ENCODE measurements around the gene PCDHB13.
"Not testable (repeated sequence)": the region's sequence is repeated elsewhere in the genome, so short reads cannot be mapped to it uniquely, and the experiment has no call there.

Gene PCDHB13

DNA sequence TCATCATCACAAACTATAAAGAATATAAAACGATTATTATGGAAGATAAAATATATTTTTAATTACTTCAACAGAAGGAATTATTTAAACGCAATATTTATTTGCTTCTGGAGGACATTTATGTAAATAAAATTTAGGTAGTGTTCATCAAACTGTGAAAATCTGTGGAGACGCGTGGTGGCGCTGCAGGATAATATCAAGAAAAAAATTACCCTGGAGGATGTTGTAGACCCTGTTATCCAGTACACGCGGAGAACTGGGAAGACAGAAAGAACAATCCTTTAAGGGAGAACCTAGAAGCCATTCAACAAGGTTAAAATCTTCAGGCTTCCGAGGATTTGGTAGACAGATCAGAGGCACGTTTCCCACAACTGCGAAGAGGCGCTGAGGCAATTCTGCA lies 5.2 kb upstream of the PCDHB13 start, which contains the start of gene PCDHB12:
PCDHB12 (plus strand) TSS at position 242 of the 400 bp plus-strand sequence. CDS start 189 bp downstream, outside the sequence.
- no peak for DNase-seq

DNA sequence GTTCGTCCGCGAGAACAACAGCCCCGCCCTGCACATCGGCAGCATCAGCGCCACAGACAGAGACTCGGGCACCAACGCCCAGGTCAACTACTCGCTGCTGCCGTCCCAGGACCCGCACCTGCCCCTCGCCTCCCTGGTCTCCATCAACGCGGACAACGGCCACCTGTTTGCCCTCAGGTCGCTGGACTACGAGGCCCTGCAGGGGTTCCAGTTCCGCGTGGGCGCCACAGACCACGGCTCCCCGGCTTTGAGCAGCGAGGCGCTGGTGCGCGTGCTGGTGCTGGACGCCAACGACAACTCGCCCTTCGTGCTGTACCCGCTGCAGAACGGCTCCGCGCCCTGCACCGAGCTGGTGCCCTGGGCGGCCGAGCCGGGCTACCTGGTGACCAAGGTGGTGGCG lies 3.4 kb upstream of the PCDHB13 start:
- not testable (repeated sequence) for DNase-seq

DNA sequence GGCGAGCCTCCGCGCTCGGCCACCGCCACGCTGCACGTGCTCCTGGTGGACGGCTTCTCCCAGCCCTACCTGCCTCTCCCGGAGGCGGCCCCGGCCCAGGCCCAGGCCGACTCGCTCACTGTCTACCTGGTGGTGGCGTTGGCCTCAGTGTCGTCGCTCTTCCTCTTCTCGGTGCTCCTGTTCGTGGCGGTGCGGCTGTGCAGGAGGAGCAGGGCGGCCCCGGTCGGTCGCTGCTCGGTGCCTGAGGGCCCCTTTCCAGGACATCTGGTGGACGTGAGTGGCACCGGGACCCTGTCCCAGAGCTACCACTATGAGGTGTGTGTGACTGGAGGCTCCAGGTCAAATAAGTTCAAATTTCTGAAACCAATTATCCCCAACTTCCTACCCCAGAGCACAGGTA lies 2.9 kb upstream of the PCDHB13 start:
- not testable (repeated sequence) for DNase-seq

DNA sequence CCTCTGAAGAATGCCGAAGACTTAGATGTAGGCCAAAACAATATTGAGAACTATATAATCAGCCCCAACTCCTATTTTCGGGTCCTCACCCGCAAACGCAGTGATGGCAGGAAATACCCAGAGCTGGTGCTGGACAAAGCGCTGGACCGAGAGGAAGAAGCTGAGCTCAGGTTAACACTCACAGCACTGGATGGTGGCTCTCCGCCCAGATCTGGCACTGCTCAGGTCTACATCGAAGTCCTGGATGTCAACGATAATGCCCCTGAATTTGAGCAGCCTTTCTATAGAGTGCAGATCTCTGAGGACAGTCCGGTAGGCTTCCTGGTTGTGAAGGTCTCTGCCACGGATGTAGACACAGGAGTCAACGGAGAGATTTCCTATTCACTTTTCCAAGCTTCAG lies 864 bp downstream of the PCDHB13 start:
- not testable (repeated sequence) for DNase-seq

DNA sequence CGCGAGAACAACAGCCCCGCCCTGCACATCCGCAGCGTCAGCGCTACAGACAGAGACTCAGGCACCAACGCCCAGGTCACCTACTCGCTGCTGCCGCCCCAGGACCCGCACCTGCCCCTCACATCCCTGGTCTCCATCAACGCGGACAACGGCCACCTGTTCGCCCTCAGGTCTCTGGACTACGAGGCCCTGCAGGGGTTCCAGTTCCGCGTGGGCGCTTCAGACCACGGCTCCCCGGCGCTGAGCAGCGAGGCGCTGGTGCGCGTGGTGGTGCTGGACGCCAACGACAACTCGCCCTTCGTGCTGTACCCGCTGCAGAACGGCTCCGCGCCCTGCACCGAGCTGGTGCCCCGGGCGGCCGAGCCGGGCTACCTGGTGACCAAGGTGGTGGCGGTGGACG lies 1.8 kb downstream of the PCDHB13 start:
- not testable (repeated sequence) for DNase-seq

DNA sequence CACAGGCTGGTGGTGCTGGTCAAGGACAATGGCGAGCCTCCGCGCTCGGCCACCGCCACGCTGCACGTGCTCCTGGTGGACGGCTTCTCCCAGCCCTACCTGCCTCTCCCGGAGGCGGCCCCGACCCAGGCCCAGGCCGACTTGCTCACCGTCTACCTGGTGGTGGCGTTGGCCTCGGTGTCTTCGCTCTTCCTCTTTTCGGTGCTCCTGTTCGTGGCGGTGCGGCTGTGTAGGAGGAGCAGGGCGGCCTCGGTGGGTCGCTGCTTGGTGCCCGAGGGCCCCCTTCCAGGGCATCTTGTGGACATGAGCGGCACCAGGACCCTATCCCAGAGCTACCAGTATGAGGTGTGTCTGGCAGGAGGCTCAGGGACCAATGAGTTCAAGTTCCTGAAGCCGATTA lies 2.3 kb downstream of the PCDHB13 start:
- not testable (repeated sequence) for DNase-seq

DNA sequence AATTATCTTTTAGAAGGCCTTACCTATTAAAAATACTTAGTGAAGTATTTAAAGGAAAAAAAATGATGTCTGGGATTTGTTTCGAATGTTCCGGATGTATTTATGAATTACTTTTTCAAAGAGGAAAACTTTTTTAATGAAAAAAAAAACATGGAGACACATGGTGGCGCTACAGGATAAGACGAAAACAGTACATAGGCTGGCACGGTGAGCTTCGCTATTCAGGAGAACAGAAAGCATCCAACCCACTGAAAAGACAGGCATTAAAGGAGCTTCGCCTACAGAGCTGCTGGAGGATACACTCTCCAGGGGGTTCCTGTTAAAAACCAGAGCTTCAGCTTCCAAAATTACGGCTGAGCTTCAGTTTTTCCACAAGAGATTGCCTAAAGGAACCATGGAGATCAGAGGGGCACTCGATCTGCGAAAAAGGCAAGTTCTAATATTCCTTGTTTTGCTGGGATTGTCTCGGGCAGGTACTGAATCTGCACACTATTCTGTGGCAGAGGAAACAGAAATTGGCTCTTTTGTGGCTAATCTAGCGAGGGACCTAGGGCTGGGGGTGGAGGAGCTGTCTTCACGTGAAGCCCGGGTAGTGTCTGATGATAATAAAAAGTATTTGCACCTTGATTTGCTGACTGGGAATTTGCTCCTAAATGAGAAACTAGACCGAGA lies 9.5 kb downstream of the PCDHB13 start, which contains the start of gene PCDHB14:
PCDHB14 (plus strand) TSS at position 232 of the 672 bp plus-strand sequence; CDS start at position 395, 163 bp downstream.
- no peak for DNase-seq

DNA sequence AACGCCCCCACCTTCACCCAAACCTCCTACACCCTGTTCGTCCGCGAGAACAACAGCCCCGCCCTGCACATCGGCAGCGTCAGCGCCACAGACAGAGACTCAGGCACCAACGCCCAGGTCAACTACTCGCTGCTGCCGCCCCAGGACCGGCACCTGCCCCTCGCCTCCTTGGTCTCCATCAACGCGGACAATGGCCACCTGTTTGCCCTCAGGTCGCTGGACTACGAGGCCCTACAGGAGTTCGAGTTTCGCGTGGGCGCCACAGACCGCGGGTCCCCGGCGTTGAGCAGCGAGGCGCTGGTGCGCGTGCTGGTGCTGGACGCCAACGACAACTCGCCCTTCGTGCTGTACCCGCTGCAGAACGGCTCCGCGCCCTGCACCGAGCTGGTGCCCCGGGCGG lies 11.1 kb downstream of the PCDHB13 start:
- DNase-seq = not testable (repeated sequence)

DNA sequence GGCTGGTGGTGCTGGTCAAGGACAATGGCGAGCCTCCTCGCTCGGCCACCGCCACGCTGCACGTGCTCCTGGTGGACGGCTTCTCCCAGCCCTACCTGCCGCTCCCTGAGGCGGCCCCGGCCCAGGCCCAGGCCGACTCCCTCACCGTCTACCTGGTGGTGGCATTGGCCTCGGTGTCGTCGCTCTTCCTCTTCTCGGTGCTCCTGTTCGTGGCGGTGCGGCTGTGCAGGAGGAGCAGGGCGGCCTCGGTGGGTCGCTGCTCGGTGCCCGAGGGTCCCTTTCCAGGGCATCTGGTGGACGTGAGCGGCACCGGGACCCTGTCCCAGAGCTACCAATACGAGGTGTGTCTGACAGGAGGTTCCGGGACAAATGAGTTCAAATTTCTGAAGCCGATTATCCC lies 11.7 kb downstream of the PCDHB13 start:
- DNase-seq = not testable (repeated sequence)

DNA sequence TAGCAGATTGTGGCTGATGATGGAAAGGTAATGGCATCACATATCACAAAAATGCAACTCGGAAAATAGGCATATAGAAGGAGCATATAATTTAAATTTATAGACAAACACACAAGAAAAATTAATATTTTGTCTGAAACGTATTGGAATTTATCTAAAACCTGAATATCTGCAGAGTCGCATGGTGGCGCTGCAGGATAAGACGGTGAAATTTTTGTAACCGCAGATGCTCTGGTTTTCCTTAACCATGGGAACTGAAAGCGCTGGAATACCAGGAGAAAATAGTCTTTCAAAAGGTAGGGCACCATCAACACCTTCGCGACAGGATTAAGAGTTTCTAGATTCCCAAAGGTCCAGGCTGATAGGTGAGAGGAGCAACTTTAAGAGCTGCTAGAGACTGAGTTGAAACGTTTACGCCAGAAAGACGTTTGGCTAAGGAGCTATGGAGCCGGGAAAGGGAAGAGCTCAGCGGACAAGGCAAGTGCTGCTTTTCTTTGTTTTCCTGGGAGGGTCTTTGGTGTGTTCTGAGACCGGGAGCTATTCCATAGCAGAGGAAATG lies 20.5 kb downstream of the PCDHB13 start:
- no peak for DNase-seq

DNA sequence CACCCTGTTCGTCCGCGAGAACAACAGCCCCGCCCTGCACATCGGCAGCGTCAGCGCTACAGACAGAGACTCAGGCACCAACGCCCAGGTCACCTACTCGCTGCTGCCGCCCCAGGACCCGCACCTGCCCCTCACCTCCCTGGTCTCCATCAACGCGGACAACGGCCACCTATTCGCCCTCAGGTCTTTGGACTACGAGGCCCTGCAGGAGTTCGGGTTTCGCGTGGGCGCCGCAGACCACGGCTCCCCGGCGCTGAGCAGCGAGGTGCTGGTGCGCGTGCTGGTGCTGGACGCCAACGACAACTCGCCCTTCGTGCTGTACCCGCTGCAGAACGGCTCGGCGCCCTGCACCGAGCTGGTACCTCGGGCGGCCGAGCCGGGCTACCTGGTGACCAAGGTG lies 22.2 kb downstream of the PCDHB13 start:
- not testable (repeated sequence) for DNase-seq

DNA sequence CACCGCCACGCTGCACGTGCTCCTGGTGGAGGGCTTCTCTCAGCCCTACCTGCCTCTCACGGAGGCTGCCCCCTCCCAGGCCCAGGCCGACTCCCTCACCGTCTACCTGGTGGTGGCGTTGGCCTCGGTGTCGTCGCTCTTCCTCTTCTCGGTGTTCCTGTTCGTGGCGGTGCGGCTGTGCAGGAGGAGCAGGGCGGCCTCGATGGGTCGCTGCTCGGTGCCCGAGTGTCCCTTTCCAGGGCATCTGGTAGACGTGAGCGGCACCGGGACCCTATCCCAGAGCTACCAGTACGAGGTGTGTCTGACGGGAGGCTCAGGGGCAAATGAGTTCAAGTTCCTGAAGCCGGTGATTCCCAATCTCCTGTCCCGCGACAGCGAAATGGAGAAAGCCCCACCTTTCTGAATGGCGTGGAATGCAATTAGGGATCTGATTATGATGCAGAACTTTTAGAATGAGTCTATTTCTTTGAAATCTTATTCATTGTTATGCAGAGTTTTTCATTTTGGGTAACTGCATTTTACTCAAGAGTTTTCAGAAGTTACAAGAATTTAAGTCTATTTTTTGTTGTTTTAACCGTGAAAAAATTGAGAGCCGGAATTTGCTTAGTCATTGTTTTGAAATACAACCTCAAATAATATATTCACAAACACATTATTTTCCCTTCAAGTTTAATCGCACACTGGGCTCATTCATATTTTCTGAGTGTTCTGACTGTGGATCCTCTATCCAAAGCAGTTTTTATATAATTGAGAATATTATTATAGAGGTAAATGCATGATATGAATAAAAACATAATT lies 23.0 kb downstream of the PCDHB13 start:
- no peak for DNase-seq

DNA sequence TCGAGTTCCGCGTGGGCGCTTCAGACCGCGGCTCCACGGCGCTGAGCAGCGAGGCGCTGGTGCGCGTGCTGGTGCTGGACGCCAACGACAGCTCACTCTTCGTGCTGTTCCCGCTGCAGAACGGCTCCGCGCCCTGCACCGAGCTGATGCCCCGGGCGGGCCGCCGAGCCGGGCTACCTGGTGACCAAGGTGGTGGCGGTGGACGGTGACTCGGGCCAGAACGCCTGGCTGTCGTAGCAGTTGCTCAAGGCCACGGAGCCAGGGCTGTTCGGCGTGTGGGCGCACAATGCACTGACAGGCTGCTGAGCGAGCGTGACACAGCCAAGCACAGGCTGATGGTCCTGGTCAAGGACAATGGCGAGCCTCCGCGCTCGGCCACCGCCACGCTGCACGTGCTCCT lies 27.8 kb downstream of the PCDHB13 start:
- no peak for DNase-seq

DNA sequence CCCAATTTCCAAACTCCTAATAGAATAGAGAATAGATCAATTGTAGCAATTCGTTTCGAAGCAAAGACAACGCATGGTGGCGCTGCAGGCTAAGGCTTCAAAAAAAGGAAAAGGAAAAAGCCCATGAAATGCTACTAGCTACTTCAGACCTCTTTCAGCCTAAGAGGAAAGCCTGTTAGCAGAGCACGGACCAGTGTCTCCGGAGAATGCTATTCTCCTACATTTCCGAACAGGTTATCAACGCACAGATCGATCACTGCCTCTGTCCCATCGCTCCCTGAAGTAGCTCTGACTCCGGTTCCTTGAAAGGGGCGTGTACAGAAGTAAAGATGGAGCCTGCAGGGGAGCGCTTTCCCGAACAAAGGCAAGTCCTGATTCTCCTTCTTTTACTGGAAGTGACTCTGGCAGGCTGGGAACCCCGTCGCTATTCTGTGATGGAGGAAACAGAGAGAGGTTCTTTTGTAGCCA lies 31.6 kb downstream of the PCDHB13 start, which contains the start of gene PCDHB15:
PCDHB15 (plus strand) TSS at position 146 of the 468 bp plus-strand sequence; CDS start at position 330, 184 bp downstream.
- DNase-seq = no peak

DNA sequence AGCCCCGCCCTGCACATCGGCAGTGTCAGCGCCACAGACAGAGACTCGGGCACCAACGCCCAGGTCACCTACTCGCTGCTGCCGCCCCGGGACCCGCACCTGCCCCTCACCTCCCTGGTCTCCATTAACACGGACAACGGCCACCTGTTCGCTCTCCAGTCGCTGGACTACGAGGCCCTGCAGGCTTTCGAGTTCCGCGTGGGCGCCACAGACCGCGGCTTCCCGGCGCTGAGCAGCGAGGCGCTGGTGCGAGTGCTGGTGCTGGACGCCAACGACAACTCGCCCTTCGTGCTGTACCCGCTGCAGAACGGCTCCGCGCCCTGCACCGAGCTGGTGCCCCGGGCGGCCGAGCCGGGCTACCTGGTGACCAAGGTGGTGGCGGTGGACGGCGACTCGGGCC lies 33.3 kb downstream of the PCDHB13 start:
- not testable (repeated sequence) for DNase-seq

DNA sequence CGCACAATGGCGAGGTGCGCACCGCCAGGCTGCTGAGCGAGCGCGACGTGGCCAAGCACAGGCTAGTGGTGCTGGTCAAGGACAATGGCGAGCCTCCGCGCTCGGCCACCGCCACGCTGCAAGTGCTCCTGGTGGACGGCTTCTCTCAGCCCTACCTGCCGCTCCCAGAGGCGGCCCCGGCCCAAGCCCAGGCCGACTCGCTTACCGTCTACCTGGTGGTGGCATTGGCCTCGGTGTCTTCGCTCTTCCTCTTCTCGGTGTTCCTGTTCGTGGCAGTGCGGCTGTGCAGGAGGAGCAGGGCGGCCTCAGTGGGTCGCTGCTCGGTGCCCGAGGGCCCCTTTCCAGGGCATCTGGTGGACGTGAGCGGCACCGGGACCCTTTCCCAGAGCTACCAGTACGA lies 33.7 kb downstream of the PCDHB13 start:
- not testable (repeated sequence) for DNase-seq

DNA sequence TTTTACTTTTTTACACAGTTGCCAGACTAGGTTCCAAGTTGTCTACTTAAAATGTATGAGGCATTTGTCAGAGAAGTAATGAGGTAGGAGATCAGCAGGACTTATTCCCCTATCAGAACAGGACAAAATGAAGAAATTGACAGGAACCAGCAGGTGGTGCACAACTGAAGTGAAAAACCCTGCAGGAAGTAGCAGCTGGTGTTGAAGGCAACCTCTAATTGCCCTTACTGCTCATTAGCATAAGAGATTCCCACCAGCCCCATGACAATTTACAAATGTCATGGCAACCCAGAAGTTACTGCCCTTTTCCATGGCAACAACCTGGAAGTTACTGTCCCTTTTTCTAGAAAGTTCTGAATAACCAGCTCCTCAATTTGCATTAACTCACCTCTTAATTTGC lies 36.9 kb downstream of the PCDHB13 start:
- no peak for DNase-seq

DNA sequence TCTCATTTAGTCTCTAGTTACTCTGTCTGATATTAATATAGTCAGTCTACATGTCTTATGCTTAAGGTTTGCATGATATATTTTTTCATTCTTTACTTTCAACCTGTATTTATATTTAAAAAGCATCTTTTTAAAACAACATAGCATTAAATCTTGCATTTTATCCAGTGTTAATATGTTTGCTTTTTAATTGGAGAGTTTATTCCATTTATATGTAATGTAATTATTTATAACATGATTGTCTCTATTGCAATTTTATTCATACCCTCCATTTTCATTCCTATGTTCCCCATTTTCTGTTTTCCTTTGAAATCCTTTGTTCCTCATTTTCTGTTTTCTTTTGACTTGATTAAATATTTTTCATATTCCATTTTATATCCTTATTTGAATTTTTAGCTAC lies 44.7 kb downstream of the PCDHB13 start:
- no peak for DNase-seq

DNA sequence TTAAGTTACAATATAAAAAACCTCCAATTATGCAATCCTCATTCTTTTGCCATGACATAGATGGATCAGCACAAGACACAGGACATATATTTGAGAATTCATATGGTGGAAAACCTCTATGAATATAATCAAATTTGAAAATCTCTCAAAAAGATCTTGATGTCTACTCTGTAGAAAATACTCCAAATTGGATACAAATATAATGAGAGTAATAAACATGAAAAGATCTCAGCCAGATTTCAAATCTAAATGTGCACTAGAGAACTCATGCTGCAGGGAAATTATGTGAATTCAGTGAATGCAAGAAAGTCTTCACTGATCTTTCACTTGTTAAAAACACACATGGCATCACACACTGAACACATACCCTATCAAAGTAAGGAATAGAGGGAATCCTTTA lies 45.2 kb downstream of the PCDHB13 start:
- no peak for DNase-seq

DNA sequence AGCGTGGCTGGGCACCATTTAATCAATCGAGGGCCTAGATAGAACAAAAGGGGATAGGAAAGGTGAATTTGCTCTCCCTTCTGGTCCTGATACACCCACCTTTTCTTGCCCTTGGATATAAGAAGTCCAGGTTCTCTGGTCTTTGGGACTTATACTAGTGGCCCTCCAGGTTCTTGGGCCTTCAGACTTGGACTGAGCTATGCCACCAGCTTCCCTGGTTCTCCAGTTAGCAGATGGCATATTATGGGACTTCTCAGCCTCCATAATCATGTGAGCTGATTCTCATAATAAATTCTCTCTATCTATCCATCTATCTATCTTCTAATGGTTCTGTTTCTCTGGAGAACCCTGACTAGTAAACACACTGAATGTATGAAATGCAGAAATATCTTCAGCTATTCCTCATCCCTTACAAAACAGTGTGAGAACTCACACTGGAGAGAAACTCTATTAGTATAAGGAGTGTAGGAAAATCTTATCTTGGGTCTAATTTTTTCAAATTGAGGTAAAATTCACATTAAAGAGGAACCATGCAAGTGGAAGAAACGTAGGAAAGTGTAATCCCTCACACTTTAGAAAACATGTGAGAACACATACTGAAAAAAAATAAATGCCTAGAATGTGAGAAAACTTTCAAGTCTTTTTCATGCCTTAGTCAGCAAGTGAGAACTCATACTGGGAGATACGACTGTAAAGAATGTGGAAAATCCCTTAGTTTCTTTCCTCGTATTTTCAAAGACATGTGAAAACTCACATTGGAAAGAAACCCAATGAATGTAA lies 46.9 kb downstream of the PCDHB13 start:
- DNase-seq = no peak

DNA sequence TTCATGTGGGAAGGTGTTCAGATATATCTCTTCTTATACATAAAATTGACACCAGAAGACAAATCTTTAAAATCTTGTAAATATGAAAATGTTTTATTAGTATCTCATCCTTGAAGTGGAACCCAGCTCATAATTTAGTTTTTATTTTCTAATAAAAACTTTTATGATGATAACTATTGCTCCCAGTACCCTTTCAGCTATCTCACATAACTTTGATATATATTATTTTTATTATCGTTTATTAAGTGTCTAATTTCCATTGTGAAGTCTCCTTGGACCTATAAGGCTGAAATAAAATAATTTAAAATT lies 47.5 kb downstream of the PCDHB13 start:
- DNase-seq = no peak

Data from CD4-positive, alpha-beta T cell treated with Interleukin-15 for 1 hour (primary cell).